ENCODE results near the gene SRPK3. TPM values are rescaled to one million over a fixed set of nuclear protein-coding genes. Genes with fewer than 3 reads are reported as not detected.
"Not testable (repeated sequence)": the region's sequence is repeated elsewhere in the genome, so short reads cannot be mapped to it uniquely, and the experiment has no call there.

Gene SRPK3
- total RNA-seq, 1 experiment from 2014 or later: not detected

DNA sequence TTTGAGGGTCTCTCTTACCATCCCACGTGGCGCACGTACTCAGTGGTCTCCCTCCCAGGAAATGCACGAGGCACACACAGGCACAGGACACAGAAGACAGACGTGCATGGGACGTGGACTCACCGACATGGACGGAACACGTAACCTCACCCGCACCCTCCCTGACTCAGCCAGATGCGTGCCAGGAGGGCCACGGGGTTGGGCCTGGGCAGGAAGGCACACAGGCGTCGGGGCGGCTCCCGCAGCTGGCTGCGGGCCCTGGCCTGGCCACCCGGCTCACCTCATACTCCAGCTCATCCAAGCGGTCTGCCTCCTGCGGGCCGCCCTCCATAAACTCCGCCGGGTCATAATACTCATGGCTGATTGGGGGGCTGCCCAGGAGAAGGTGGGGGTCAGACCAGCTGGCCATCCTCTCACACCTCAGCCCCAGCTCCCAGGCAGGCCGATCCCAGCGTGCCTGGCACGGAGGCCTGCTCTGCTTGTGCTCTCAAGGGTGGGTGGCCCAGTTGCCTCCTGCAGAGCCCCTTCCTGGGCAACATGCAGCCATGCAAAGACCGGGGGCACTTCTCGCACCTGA is 26.2 kb downstream of the SRPK3 start:
- Histone ChIP-seq H3K9me2 (replicated peaks; ENCODE audit: insufficient read depth, low read length) (no peaks in the 10 kb centered on the region), H3K27ac (ENCODE audit: low read length) (no peak overlapping the region)

GRCh38 chrX:153807976-153808375 is 27.1 kb downstream of the SRPK3 start:
- no peaks in the 10 kb centered on the region for H4K20me1 ChIP-seq (ENCODE audit: insufficient read depth, low read depth, low read length)
- no peaks in the 10 kb centered on the region for H3K79me2 ChIP-seq (ENCODE audit: low read length)
- H3K4me2 ChIP-seq (ENCODE audit: low read depth, low read length, poor library complexity, severe bottlenecking): no peak overlapping the region
- no peak overlapping the region for H3K27ac ChIP-seq (ENCODE audit: low read length)
- no peak overlapping the region for H3K4me3 ChIP-seq (ENCODE audit: low read length)
- no peaks in the 10 kb centered on the region for H3K9me2 ChIP-seq (replicated peaks; ENCODE audit: insufficient read depth, low read length)
- no peaks in the 10 kb centered on the region for H3K36me3 ChIP-seq (ENCODE audit: insufficient read depth, low read length)
- H3K9me3 ChIP-seq (ENCODE audit: low read length): no peaks in the 10 kb centered on the region
- no peak for DNase-seq
- H3K9ac ChIP-seq (ENCODE audit: low read length): no peak overlapping the region
- H3K4me1 ChIP-seq (ENCODE audit: low read length): no peaks in the 10 kb centered on the region
- no peak overlapping the region for H2AFZ ChIP-seq (ENCODE audit: low read length)
- H3K27me3 ChIP-seq (ENCODE audit: low read length): no peaks in the 10 kb centered on the region

More for the DNA sequence above, 26.2 kb downstream of the SRPK3 start:
- no peaks in the 10 kb centered on the region for H3K27me3 ChIP-seq (ENCODE audit: low read length)
- no peaks in the 10 kb centered on the region for H3K9me3 ChIP-seq (ENCODE audit: low read length)
- H3K36me3 ChIP-seq (ENCODE audit: insufficient read depth, low read length): no peaks in the 10 kb centered on the region
- H3K4me2 ChIP-seq (ENCODE audit: low read depth, low read length, poor library complexity, severe bottlenecking): no peak overlapping the region
- no peaks in the 10 kb centered on the region for H3K4me1 ChIP-seq (ENCODE audit: low read length)
- no peak overlapping the region for H3K4me3 ChIP-seq (ENCODE audit: low read length)
- H2AFZ ChIP-seq (ENCODE audit: low read length): no peak overlapping the region
- no peaks in the 10 kb centered on the region for H4K20me1 ChIP-seq (ENCODE audit: insufficient read depth, low read depth, low read length)
- no peak overlapping the region for H3K9ac ChIP-seq (ENCODE audit: low read length)
- DNase-seq: no peak
- no peaks in the 10 kb centered on the region for H3K79me2 ChIP-seq (ENCODE audit: low read length)

DNA sequence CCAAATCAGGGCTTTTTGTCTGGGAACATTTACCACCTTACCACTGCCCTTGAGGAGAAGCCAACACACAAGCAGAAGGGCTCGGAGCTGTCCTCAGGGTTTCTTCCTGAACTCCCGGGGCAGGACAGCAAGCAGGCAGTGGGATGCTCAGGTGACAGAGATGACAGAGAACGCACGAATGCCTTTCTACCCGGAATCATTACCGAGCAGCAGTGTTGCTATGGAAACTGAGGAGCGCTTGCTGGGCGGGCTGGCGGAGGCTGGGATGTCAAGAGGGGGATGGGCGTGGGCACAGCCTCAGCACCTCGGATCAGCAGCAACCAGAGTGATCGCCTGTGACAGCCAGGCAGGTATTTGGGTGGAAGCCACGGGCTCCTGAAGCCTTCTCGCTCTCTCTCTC is 31.4 kb downstream of the SRPK3 start:
- Histone ChIP-seq H4K20me1 (ENCODE audit: insufficient read depth, low read depth, low read length) (no peaks in the 10 kb centered on the region), H3K4me1 (ENCODE audit: low read length) (no peaks in the 10 kb centered on the region), H3K27me3 (ENCODE audit: low read length) (no peaks in the 10 kb centered on the region), H3K79me2 (ENCODE audit: low read length) (no peaks in the 10 kb centered on the region), H3K27ac (ENCODE audit: low read length) (no peak overlapping the region), H3K4me3 (ENCODE audit: low read length) (no peak overlapping the region), H2AFZ (ENCODE audit: low read length) (no peak overlapping the region), H3K36me3 (ENCODE audit: insufficient read depth, low read length) (no peaks in the 10 kb centered on the region), H3K9ac (ENCODE audit: low read length) (no peak overlapping the region), H3K4me2 (ENCODE audit: low read depth, low read length, poor library complexity, severe bottlenecking) (no peak overlapping the region), H3K9me3 (ENCODE audit: low read length) (no peaks in the 10 kb centered on the region), H3K9me2 (replicated peaks; ENCODE audit: insufficient read depth, low read length) (no peaks in the 10 kb centered on the region)
- no peak for DNase-seq

DNA sequence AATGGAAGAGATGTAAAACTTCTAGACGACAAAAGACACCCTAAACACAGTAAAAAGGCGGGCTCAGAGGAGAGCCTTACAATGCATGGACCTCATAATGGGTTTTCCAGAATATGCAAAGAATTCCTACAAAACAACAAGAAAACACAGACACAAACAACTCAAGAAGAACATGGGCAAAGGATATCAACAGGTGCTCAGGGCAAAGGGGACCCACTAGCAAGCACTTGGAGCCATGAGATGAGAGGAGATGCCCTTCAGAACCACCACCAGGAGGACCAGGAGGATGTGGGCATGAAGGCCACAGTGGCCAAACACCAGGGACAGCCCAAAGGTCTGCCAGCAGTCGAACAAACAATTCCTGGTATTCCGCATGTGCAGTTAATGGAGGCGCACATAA is 32.3 kb downstream of the SRPK3 start:
- no peaks in the 10 kb centered on the region for H3K27me3 ChIP-seq (ENCODE audit: low read length)
- no peak overlapping the region for H3K4me3 ChIP-seq (ENCODE audit: low read length)
- no peak overlapping the region for H3K27ac ChIP-seq (ENCODE audit: low read length)
- H3K9me2 ChIP-seq (replicated peaks; ENCODE audit: insufficient read depth, low read length): no peaks in the 10 kb centered on the region
- no peaks in the 10 kb centered on the region for H3K79me2 ChIP-seq (ENCODE audit: low read length)
- H4K20me1 ChIP-seq (ENCODE audit: insufficient read depth, low read depth, low read length): no peaks in the 10 kb centered on the region
- H3K36me3 ChIP-seq (ENCODE audit: insufficient read depth, low read length): no peaks in the 10 kb centered on the region
- H3K4me1 ChIP-seq (ENCODE audit: low read length): no peaks in the 10 kb centered on the region
- no peak for DNase-seq
- no peaks in the 10 kb centered on the region for H3K9me3 ChIP-seq (ENCODE audit: low read length)
- H3K4me2 ChIP-seq (ENCODE audit: low read depth, low read length, poor library complexity, severe bottlenecking): no peak overlapping the region
- H2AFZ ChIP-seq (ENCODE audit: low read length): no peak overlapping the region
- H3K9ac ChIP-seq (ENCODE audit: low read length): no peak overlapping the region

DNA sequence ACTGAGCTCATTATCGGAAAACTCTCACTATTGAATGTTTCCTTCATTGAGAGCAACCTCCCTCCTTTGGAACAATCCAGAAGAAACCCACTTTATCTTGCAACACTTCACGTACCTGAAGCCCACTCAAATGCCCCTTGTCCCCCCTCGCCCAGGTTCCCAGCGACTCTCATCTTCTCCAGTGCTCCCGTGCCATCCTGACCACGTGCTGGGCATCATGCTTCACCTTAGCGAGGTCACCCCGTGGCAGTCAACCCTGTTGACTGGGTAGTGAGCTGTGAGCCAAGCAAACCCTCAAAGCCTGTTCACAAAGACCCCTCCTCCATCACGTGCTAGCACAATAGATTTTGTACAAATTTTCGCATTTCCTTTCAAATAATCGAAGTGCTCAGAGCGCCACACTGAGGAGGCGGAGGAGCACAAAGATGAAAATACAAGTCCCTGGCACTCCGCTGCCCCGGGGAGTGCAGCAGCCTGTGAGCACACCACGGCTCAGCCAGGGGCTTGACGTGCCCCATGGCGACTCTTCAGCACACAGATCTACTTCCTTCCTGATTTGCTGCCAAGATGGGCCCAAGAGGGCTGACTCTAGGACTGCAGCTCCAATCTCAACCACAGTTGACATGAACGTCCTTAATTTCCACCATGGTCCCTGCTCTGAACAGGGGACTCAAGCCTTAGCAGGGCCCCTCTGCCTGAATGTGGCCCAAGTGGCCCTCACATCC is 33.9 kb downstream of the SRPK3 start:
- Histone ChIP-seq H3K4me2 (ENCODE audit: low read depth, low read length, poor library complexity, severe bottlenecking) (no peak overlapping the region), H2AFZ (ENCODE audit: low read length) (no peak overlapping the region), H3K27me3 (ENCODE audit: low read length) (no peaks in the 10 kb centered on the region), H4K20me1 (ENCODE audit: insufficient read depth, low read depth, low read length) (no peaks in the 10 kb centered on the region), H3K9me3 (ENCODE audit: low read length) (no peaks in the 10 kb centered on the region), H3K9ac (ENCODE audit: low read length) (no peak overlapping the region), H3K4me3 (ENCODE audit: low read length) (no peak overlapping the region), H3K27ac (ENCODE audit: low read length) (no peak overlapping the region), H3K9me2 (replicated peaks; ENCODE audit: insufficient read depth, low read length) (no peaks in the 10 kb centered on the region), H3K4me1 (ENCODE audit: low read length) (no peaks in the 10 kb centered on the region), H3K36me3 (ENCODE audit: insufficient read depth, low read length) (no peaks in the 10 kb centered on the region), H3K79me2 (ENCODE audit: low read length) (no peaks in the 10 kb centered on the region)
- no peak for DNase-seq

DNA sequence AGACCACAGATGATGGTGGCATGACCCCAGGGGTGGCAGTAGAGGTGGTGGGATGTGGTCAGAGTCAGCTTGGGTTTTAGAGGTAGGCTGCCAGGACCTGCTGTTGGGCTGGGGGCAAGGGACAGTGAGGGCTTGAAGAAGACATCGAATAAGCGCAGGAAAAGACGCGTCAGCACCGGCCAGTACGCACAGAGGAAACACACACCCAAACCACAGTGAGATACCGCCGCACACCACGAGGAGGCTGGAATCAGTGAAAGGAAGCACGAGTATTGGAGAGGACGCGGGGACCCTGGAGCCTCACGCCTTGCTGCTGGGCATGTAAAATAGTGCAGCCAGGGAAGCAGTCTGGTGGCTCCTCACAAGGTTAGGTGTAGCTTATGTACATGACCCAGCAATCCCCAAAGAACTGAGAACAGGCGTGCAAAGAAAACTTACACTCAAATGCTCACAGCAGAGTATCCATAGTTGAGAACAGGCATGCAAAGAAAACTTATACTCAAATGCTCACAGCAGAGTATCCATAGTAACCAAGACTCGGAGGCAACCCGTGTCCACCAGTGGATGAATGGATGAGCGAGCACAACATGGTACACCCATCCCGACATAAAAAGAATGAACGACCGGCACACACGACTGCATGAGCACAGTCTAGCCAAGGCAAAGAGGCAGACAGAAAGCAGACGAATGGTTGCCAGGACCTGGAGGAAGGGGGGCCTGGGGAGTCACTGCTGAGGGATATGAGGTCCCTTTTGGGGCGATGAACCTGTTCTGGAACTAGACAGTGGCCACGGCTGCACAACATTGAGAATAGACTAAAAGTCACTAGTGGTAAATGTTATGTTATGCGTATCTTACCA is 36.2 kb downstream of the SRPK3 start:
- H3K9me2 ChIP-seq (replicated peaks; ENCODE audit: insufficient read depth, low read length): no peaks in the 10 kb centered on the region
- no peak for DNase-seq
- H3K36me3 ChIP-seq (ENCODE audit: insufficient read depth, low read length): no peaks in the 10 kb centered on the region
- H4K20me1 ChIP-seq (ENCODE audit: insufficient read depth, low read depth, low read length): no peaks in the 10 kb centered on the region
- H2AFZ ChIP-seq (ENCODE audit: low read length): no peak overlapping the region
- no peak overlapping the region for H3K9ac ChIP-seq (ENCODE audit: low read length)
- H3K4me2 ChIP-seq (ENCODE audit: low read depth, low read length, poor library complexity, severe bottlenecking): no peak overlapping the region
- no peak overlapping the region for H3K4me3 ChIP-seq (ENCODE audit: low read length)
- no peaks in the 10 kb centered on the region for H3K9me3 ChIP-seq (ENCODE audit: low read length)
- H3K27me3 ChIP-seq (ENCODE audit: low read length): no peaks in the 10 kb centered on the region
- no peak overlapping the region for H3K27ac ChIP-seq (ENCODE audit: low read length)
- H3K79me2 ChIP-seq (ENCODE audit: low read length): no peaks in the 10 kb centered on the region
- no peaks in the 10 kb centered on the region for H3K4me1 ChIP-seq (ENCODE audit: low read length)

GRCh38 chrX:153818064-153818463 is 37.2 kb downstream of the SRPK3 start:
- not testable (repeated sequence) for H3K4me2 ChIP-seq (ENCODE audit: low read depth, low read length, poor library complexity, severe bottlenecking); H3K79me2 ChIP-seq (ENCODE audit: low read length); H3K4me1 ChIP-seq (ENCODE audit: low read length); H3K9me3 ChIP-seq (ENCODE audit: low read length); H3K27me3 ChIP-seq (ENCODE audit: low read length); H3K9me2 ChIP-seq (replicated peaks; ENCODE audit: insufficient read depth, low read length); DNase-seq; H4K20me1 ChIP-seq (ENCODE audit: insufficient read depth, low read depth, low read length); H3K27ac ChIP-seq (ENCODE audit: low read length); H3K4me3 ChIP-seq (ENCODE audit: low read length); H2AFZ ChIP-seq (ENCODE audit: low read length); H3K9ac ChIP-seq (ENCODE audit: low read length); H3K36me3 ChIP-seq (ENCODE audit: insufficient read depth, low read length)

- H4K20me1 ChIP-seq (ENCODE audit: insufficient read depth, low read depth, low read length): no peaks in the 10 kb centered on the region
- H3K9me2 ChIP-seq (replicated peaks; ENCODE audit: insufficient read depth, low read length): no peaks in the 10 kb centered on the region
- no peak overlapping the region for H2AFZ ChIP-seq (ENCODE audit: low read length)
- H3K27me3 ChIP-seq (ENCODE audit: low read length): no peaks in the 10 kb centered on the region
- no peak overlapping the region for H3K9ac ChIP-seq (ENCODE audit: low read length)
- no peak for DNase-seq
- H3K4me3 ChIP-seq (ENCODE audit: low read length): no peak overlapping the region
- H3K36me3 ChIP-seq (ENCODE audit: insufficient read depth, low read length): no peaks in the 10 kb centered on the region
- H3K4me1 ChIP-seq (ENCODE audit: low read length): no peaks in the 10 kb centered on the region
- H3K4me2 ChIP-seq (ENCODE audit: low read depth, low read length, poor library complexity, severe bottlenecking): no peak overlapping the region
- H3K9me3 ChIP-seq (ENCODE audit: low read length): no peaks in the 10 kb centered on the region
- H3K27ac ChIP-seq (ENCODE audit: low read length): no peak overlapping the region
- no peaks in the 10 kb centered on the region for H3K79me2 ChIP-seq (ENCODE audit: low read length)
Measured at GRCh38 chrX:153818571-153819383, 37.9 kb downstream of the SRPK3 start.
